Measurements from ENCODE around the gene CGB7.
"Not testable (repeated sequence)": the region's sequence is repeated elsewhere in the genome, so short reads cannot be mapped to it uniquely, and the experiment has no call there.

Gene CGB7

DNA sequence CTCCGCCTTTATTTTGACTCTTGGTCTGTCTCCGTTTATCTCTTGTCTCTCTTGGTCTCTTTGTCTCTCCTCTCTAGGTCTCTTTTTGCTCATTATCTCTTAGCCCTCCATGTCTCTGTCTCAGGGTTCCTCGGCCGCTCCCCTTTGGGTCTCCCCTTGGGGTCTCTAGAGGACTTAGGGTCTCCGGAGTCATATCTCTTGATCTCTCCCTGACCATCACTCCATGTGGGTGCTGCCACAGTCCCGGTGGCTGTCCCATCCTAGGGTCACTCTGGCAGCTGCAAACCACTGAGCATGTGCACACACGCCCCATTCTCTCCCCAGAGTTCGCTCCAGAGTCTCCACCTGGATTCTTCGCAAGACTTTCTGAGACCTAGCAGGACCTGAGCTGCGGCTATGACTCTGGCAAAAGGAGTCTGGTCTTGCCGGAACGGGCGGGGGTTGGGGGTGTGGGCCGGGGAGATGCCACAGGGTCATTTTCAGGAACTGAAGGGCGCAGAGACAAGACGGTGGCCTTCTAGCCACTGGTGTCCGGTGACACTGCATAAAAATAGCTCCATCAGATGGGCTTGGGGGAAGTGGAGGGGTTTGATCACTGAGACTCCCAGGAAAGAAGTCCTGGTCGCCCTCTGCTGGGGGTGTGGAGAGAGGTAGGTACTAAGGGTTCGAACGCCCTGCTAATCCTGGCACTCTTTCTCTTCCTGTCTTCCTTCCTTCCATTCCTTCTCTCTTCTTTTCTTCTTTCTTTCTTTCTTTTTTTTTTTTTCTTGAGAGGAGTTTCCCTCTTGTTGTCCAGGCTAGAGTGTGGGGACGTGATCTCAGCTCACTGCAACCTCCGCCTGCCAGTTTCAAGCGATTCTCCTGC, 16.2 kb upstream of the CGB7 start:
- DNase-seq = peak; percentile 37 to 53 (median 43)

DNA sequence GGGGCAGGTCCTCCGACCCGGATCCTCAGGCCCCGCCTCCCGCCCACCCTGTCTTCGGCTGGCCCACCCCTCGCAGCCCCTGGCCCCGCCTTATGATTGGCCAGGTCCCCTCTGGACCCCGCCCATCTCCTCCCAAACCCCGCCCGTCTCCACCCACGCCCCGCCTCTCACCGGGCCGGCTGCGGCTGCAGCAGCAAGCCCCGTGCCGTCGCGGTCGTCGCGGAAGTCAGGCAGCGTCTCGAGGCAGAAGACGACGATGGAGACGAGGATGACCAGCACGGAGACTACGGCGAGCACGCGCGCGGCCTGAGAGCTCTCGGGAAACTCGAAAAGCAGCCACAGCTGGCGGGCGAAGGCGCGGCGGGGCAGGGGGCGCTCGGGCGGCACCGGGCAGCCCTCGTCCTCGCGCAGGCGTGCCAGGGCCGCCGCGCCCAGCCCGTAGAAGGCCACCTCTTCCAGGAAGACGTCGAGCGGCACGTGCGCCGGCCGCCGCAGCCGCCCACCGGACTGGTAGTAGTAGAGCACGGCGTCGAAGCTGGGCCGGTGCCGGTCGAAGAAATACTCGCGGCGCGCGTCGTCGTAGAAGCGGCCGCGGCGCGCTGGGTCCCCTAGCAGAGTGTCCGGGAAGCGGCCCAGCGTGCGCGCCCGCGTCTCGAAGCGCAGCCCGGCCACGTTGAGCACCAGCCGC, 14.5 kb upstream of the CGB7 start:
- DNase-seq = peak in 1 of 3 donors; percentile 41

- no peak for DNase-seq
These were observed 12.9 kb upstream of the CGB7 start for GRCh38 chr19:49070416-49070815.

DNA sequence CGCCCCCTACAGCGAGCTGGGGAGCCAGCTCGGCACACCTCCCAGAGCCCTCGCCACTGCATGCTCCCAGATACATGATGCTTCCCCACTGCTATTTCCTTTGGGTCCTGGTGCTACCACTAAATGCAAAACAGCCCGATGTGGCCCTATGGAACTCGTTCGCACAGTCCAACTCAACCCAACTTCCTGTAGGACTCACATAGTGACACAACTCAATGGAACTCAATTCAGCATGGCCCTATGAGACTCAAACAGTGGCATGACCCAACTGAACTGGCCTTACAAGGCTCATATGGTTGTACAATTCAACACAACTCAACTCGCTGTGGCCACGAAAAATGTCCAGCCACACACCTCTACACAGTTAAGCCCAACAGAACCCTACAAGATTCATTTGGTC, 11.5 kb upstream of the CGB7 start:
- no peak for DNase-seq

GRCh38 chr19:49067554-49067953, 10.0 kb upstream of the CGB7 start:
- DNase-seq = no peak

DNA sequence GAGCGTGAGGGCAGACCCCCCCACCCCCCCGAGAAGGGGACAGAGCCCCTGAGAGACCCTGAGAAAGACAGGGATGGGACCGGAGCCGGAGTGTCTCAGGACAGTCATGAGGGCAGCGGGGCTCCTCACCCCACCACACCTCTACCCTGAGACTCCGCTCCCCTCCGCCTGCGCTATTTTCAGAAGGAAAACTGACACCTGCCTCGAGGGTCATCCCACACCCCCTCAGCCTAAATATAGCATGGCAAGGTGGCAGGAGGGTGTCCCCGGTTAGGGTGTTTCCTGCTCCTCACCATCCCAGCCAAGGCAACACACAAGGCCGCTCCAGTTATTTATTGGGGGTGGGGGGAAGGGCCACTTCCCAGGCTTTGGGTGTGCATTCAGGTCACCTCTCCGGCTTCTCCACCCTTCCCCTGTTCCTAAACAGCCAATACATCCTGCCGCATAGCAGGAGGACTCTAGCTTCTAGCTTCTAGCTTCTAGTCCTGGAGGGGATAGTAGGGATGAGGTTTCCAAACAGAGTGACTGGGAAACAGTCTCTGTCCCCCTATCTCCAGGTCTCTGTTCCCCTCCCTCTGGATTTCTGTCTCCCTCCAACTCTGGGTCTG, 8.5 kb upstream of the CGB7 start:
- DNase-seq = no peak

GRCh38 chr19:49064768-49065611, 7.4 kb upstream of the CGB7 start, which contains the start of gene NTF4:
TSS of gene NTF4 (minus strand) at chr19:49064818. CDS start at chr19:49061997, 2,821 bp downstream.
- DNase-seq = no peak

DNA sequence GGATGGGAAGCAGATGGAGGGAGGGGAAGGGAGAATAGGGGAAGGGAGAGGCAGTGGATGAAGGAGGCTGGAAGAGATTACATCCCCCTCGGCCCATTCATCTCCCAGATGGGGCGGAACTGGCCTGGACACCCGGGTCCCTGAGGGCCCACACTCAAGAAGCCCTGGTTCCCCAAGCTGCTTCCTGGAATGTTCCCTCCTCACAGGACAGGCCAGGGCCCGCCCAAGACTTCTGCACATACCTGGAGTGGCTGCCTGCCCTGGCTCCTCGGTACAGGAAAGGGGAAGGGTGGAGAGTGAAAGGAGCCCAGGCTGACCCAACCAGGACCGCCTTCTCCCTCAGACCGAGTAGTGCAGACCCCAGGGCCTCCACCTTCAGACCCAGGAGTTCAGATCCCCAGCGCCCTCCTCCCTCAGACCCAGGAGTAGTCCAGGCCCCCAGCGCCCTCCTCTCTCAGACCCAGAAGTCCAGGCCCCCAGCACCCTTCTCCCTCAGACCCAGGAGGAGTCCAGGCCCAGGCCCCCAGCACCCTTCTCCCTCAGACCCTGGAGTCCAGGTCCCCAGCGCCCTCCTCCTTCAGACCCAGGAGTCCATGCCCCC, 6.6 kb upstream of the CGB7 start:
- DNase-seq = no peak

GRCh38 chr19:49061445-49061844, 3.9 kb upstream of the CGB7 start:
- no peak for DNase-seq

DNA sequence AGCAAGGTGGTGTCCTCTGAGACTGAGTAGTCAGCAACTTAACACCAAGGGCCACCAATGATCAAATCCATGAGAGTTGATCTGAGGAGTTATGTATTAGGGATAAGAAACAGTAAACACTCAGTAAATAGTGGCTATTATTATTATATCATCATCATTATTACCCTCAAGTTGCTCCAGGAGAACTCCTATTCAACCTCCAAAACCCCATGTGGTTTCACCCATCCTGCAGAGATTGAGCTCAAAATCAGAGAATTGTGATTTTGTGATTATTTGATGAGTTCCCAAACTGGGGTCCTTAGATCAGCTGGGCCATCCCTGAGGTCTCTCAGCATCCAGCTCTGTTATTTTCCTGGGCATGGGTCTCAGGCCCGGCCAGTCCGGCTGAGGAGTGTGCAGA, 3.5 kb upstream of the CGB7 start:
- no peak for DNase-seq

- DNase-seq = no peak
These were observed 1.5 kb upstream of the CGB7 start for GRCh38 chr19:49059053-49059452.

- DNase-seq = no peak
These were observed 1.0 kb upstream of the CGB7 start for GRCh38 chr19:49058562-49058961.

- DNase-seq = peak in 1 of 3 donors; percentile 22
These were observed 500 bp downstream of the CGB7 start for GRCh38 chr19:49056902-49057596.

GRCh38 chr19:49056101-49056901, 1.2 kb downstream of the CGB7 start:
- DNase-seq = peak; percentile 48 to 86 (median 69)

DNA sequence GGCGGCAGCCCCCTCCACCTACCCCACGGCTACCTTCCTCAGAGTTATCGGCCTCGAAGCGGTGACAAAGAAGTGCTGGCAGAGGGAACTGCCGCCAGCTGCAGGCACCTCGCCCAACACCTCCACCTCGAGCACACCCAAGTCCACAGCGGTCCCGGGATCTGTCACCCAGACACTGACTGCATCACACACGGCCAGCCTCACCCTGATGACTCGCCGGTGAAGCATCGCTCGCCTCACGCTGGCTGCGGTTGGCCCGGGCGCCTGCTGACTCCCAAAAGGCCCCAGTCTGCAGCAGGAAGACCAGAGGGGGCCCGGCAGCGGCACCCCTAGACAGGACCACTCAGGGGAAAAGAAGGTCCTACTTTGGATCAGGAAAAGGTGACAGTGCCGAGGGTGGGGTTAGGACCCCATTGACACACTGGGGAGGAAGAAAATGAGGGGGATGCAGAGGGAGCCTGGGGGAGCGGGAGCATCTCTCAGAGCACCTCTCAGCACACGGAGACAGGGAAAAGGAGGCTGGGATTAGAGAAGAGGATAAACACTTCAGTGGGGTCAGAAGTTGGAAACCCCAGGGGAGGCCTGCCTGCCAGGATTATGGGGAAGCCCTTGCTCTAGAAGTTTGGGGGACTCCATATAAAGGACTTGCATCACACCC, 7.0 kb downstream of the CGB7 start:
- DNase-seq = not testable (repeated sequence)

GRCh38 chr19:49049834-49050233, 7.7 kb downstream of the CGB7 start:
- DNase-seq = not testable (repeated sequence)

DNA sequence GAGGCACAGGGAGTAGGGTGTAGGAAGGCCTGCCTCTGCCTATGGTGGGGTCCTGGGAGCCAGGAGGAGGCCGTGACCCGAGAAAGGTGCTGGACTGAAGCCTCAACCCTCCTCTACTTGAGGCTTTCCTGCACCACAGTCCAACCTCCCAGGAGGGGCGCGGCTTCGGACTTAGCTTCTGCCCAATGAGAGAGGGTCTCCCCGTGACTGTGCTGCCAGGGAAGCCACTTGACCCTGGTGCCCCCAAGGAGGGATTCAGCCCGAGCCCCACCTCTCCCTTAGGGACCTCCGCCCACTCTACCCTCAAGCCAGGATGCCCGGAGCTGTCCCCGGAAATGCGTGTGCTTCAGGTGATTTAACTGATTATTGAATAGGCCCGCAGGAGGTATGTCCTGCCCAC, 8.5 kb downstream of the CGB7 start, which contains the start of gene CGB8:
Gene CGB8, minus strand, starts transcription at position 101 of the 400 bp plus-strand sequence. CDS start 372 bp downstream, outside the sequence.
- not testable (repeated sequence) for DNase-seq

DNA sequence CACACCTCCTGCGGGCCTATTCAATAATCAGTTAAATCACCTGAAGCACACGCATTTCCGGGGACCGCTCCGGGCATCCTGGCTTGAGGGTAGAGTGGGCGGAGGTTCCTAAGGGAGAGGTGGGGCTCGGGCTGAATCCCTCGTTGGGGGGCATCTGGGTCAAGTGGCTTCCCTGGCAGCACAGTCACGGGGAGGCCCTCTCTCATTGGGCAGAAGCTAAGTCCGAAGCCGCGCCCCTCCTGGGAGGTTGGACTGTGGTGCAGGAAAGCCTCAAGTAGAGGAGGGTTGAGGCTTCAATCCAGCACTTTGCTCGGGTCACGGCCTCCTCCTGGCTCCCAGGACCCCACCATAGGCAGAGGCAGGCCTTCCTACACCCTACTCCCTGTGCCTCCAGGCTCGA, 14.0 kb downstream of the CGB7 start, which contains the start of gene CGB5:
Gene CGB5, plus strand, starts transcription at position 301 of the 400 bp plus-strand sequence. CDS start 362 bp downstream, outside the sequence.
- not testable (repeated sequence) for DNase-seq

- DNase-seq = not testable (repeated sequence)
These were observed 14.9 kb downstream of the CGB7 start for GRCh38 chr19:49042666-49043065.

GRCh38 chr19:49042177-49042576, 15.4 kb downstream of the CGB7 start:
- no peak for DNase-seq

Measured in suppressor macrophage treated with lipopolysaccharide for 1 hour (primary cell).